ENCODE data around the gene ATXN10.

The ATXN10 gene

DNA sequence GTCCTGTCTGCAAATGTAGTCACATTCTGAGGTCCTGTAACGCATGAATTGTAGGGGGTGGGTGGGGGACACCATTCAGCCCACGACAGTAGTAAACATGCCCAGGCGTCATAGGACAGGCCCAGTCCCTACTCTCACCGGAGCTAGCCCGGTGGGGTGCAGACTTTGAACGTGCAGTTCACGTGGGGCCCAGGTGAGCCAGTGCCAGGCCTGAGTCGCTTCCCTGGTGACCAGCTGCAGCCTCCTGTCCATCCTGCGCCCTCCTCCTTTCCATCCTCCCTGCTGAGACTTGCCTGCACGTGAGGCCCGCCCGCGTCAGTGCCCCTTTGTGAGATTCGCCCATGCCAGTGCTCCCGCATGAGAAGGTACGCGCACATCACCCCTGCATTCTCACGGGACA lies 188.6 kb downstream of the ATXN10 start:
- no peak for DNase-seq (ENCODE audit: low spot score)

DNA sequence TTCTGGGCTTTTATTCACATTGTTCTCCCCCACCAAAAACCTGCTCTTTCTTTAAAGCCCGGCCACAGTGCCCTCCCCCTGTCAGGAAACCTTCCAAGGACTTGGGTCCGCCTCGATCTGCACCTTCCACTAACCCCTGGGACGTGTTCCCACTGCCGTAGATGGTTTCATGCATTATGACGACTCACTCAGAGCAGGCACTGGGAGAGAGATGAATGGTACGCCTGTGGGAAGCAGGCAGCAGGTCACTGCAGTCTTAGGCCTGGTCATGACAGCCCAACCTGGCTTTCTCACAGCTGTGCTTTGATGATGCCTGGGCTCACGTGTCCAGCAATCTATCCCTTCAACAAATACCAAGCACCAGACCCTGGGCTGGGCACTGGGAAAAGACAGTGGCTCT lies 189.6 kb downstream of the ATXN10 start:
- DNase-seq (ENCODE audit: low spot score): no peak

DNA sequence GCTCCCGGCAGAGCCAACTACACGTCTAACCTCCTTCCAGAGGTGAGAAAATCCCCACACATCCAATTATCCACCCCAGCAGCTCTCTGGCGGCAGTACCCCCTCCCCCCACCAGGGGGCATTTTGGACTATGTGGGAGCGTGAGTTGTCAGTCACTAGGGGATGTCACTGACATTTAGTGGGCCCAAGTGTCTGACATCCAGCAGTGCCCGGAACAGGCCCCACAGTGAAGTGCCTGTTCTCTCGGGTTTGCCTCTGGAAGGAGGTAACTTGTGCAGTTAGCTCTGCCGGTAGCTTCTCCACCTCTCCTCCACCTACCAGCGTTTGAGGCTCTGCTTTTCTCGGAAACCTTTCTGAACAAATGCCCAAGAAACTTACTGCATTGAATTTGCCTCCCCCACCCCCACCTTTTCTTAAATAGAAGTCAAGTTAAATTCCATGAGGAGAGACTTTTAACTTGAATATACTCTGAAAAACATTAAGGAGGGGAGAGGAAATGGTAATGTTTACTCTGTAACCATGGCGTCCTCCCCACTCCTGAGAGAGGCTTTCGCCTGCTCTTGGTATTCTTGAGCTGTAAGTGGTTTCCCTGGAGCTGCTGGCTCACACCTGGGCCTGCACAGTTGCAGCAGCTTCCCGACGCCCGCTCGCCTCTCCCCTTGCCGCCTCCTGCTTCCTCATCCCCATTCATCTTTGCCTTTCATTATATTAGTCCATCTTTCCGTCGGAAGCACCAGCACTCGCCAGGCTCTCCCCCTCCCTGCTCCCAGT lies 192.5 kb downstream of the ATXN10 start:
- peak; percentile 73 for DNase-seq (ENCODE audit: low spot score)

DNA sequence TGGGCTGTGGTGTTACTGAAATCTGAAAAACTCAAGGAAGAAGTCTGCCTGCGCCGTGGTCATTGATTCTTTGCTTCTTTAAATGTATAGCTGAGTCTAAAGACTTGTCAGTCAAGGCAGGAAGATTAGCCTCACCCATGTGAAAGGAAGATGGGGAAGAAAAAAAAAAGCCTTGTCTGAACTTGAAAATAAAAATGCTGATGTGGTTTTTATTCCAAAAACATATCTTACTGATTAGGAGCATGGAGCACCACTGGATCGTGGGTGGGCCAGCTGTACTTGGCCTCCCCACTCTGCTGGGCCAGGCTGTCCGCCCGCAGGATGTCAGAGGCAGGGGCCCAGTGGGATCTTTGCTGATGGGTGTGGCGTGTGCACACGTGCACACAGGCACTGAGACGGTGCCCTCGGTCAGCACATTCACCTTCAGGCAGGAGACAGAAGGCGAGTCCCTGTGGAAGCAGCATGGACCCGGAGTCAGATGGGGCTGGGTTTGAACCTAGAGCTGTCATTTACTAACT lies 193.4 kb downstream of the ATXN10 start:
- no peak for DNase-seq (ENCODE audit: low spot score)

DNA sequence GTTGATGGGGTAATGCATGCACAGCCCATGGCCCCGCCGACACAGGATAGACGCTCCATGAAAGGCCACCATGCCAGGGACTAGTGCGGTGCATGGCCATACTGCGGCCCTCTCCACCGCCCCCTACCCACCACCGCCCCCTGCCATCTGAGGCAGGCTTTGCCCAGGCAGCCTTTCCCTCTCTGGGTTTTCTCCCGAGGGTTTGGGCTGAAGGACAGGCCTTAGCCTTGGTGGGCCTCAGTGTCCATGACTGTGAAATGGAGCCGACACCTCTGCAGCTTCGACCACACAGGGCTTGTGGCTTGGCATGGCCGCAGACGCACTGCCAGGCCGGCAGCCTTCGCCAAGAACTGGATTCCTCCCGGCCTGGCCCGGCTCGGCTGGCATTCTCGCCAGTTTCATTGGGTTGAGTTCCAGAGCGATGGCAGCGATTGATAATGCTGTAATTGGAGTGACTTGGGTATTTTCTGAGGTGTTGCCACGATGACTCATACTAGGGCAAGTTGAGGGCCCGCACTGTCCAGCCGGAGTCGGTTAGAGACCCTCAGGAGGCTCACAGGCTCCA lies 194.0 kb downstream of the ATXN10 start:
- DNase-seq (ENCODE audit: low spot score): no peak

DNA sequence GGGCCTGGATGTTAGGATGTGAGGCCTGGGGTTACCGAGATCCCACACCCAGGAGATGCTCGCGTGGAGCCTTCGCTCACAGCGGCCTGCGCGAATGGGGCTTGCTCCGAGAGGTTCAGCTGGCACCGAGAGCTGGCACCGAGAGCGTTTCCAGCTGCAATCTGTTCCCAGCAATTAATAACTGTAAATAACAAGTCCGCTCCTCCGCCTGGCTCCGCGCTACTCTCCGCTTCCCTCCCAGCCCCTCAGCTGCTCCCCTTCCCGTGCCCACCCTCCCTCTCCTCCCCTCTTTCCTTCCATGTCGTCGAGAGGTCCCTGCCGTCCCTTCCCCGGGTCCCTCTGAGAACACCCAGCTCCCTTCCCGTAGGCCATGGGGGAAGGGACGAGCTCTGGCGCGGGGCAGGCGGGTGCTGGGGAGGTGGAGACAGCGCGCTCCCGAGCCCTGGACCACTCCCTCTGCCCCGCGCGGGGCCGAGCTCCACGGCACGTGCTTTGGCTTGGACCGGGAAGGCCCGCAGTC lies 194.6 kb downstream of the ATXN10 start:
- DNase-seq (ENCODE audit: low spot score): no peak

DNA sequence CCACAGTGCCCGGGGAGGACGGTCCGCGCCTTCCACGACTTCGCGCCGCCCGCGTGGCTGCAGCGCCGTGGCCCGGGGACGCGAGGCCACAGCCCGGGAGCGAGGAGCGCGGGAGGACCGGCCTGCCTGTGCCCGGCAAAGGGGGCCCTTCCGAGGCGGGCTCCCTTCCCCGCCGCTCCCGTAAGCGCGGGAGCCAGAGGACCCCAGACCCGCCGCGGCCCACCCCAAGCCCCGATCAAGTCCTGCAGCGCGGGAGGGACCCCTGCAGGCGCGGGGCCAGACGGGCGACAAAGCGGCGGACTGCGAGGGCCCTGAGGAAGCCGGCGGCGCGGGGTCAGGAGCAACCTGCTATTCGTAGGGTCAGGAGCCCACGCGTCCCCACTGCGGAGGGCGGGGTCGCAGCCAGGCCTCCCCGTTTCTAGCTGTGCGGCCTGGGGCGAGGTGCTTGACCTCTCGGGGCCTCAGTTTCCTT lies 195.0 kb downstream of the ATXN10 start:
- DNase-seq (ENCODE audit: low spot score): no peak

DNA sequence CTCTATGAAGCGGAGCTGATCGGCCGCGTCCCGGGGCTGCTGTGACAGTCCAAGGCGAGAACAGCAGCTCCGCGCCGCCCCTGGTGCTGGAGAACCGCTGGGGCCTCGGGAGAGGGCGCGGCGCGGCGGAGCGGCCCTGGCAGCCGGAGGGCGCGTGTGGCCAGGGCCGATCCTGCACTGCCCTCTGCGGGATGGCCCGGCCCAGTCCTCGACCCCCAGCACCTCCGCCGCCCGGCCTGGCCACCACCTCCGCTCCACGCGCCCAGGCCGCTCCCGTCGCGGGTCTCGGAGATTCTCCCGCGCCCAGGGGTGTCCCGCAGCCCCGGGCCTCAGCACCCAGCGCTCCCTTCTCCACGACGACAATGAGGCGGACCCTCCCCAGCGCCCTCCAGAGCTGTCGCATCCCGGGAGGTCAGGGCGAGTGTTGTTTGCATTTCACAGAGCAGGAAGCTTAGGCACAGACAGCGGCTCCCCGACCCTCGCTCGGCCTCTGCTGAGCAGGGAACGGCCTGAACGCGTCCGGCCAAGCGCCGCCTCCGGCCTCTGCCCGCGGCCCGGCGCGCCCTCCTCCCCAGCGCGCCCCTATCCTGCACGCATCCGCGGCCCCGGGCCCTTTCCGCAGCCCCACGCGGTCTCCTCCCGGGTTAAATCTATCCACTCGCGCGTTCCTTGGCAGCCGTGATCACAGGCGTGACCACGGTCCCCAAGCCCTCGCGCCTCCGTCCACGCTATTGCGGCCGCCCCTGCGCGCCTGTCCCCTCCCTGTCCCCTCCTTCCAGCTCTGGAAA lies 195.7 kb downstream of the ATXN10 start:
- no peak for DNase-seq (ENCODE audit: low spot score)

DNA sequence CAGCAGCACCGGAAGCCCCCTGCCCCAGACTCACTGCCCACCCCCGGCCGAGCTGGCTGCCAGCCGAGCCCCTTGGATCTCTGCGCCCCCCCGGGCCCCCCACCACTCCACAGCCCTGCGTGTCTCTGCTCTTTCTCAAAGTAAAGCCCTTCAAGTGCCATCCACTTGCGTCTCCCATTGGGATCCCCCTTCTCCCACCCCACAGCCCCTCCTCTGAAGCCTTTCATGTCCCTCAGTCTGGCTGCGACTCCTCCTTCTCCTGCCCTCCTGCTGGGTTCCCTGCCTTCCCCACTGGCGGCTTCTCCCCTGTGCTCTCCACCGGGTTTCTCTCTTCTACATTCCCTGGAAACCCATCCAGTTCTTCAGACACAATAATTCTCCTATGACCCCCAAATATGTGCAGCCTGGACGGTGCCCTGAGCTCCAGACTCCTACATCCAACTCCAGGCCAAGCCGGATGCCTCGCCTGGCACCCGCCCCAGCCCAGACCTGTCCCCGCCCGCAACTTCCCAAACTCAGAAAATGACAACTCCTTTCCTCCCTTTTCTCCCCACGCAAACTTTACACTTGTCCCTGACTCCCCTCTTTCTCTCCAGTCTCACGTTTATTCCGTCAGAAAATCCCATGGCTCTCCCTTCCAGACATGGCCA lies 196.4 kb downstream of the ATXN10 start:
- DNase-seq (ENCODE audit: low spot score): no peak

DNA sequence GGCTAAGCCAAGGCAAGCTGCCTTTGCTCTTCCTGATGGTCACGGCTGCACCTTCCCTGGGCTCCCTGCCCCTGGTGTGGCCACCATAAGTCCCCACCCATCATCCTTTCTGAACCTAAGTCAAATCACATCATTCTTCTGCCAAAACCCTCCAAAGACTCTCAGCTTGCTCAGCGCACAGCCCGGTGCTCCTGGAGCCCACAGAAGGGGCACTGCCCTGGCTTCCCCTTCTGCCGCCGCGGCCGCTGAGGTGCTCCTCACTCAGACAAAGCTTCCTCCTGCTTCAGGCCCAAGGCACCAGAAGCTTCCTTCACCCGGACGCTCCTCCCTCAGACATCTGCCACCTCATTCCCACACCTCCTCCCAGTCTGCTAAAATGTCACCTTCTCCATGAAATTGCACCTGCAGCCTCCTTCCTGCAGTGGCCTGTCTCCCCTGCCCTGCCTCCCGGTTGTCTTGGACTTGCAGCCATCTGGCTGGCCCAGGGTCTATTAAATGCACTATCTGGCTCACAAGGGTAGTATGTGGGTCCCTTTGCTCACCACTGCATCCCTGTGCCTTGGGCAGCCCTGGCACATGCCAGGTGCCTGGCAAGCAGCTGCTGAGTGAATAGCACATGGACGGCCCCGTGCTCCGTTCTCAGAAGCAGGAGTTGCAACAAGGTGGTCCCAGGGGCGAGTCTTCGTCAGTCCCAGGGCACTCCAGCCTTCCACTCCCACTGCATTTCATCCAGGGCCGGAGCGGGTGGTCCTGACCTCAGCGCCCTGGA lies 197.1 kb downstream of the ATXN10 start:
- DNase-seq (ENCODE audit: low spot score): no peak

DNA sequence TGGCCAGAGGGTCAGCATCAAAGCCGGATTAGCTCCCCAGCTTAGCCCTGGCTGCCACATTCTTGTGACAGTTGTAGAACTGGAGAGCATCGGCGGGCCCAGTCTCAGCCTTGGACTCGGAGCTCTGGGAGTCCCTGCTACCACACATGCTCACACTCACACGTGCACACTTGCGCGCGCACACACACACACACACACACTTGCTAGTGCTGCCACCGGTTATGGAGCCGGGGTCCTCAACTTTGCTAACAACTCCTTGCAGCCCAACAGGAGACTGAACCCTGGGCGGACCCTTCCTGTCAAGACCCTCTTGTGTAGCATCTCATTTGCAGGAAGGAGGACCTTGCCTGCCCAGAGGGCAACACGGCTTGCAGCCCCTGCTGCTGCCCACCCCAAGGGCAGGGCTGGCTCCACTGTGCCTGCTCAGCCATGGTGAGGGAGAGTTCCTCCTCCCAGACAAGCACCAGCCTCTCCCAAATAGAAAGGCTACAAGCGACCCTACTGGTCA lies 197.8 kb downstream of the ATXN10 start:
- DNase-seq (ENCODE audit: low spot score): no peak

DNA sequence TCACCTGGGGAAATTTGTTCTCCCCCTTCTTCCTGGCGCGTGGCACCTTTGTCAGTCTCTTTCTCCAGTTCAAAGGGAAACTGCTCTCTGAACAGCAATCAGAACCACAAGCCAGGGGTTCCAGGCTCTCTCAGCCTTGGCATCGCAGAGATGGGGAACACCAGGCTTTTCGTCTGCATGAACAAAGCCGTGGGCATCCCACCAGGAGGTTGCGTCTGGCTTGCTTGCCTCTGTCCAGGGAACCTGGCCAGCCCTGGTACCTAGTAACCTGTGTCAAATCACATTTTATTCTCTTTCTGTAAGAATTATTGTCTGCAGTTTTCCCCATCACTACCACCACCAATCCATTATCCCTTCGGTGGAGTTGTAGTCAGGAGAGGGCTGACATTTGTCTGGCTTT lies 198.4 kb downstream of the ATXN10 start:
- no peak for DNase-seq (ENCODE audit: low spot score)

DNA sequence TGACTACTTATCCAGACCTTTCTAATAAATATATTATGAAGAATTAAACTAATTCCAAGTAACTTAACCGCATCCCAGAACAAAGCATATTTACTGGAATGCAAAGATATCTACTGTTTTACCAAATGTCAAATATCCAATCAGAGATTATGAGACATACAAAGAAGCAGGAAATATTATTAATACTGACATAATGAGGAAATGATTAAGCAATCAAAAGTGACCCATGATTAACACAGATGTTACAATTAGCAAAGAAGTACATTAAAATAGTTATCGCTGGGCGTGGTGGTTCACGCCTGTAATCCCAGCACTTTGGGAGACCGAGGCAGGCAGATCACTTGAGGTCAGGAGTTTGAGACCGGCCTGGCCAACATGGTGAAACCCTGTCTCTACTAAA lies 200.1 kb downstream of the ATXN10 start:
- no peak for DNase-seq (ENCODE audit: low spot score)

DNA sequence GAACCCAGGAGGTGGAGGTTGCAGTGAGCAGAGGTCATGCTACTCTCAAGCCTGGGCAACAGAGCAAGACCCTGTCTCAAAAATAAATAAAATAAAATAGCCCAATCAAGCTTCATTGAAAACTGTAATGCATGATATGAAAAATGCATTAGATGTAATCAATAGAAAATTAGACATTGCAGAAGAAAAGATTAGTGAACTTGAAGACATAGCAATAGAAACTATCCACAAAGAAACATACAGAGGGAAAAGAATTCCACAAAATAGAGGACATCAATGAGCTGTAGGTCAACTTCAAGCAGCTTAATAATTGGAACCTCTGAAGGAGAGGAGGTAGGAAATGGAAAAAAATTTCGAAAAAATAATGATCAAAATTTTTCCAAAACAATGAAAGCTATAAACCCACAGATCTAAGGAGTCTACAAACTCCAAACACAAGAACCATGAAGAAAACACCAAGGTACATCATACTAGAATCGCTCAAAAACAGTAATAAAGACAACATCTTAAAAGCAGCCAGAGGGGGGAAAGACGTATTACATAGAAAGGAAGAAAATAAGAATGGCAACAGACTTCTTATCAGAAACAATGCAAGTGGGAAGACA lies 201.1 kb downstream of the ATXN10 start:
- no peak for DNase-seq (ENCODE audit: low spot score)

DNA sequence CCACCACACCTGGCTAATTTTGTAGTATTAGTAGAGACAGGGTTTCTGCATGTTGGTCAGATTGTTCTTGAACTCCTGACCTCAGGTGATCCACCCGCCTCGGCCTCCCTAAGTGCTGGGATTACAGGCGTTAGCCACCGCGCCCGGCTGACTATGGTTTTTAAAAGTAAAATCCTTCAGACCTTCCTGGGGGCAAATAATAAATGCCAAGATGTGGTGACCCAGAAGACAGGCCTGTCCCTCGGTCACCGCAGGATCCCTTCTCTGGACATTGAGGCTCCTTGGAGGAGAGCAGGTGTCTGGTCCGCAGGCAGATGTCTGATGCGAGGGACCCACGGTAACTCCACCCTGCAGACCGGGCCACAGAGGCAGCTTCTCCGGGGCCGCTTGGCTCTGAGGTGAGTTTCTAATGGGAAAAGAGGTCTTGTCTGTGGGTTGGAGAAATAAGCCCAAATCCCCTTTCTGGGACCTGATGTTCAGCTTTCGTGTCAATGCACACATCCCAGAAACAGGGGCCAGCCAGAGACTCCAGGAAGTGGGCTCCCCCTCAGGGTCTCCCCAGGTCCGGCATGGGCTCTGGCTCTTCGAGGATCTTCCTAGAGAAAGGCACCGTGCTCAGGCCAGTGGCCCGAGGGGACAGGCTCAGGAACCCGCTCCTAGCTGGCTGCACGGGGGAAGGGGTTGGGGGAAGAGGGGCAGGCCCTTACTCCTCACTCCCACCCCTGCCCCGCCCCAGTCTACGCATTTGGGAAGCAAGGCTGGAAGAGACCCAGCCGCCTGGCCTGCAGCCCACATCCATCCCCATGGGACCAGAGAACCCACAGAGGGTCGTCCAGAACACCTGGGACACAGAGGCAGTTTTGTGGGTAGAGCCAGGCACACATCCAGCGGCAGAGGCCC lies 204.8 kb downstream of the ATXN10 start:
- DNase-seq (ENCODE audit: low spot score): no peak

DNA sequence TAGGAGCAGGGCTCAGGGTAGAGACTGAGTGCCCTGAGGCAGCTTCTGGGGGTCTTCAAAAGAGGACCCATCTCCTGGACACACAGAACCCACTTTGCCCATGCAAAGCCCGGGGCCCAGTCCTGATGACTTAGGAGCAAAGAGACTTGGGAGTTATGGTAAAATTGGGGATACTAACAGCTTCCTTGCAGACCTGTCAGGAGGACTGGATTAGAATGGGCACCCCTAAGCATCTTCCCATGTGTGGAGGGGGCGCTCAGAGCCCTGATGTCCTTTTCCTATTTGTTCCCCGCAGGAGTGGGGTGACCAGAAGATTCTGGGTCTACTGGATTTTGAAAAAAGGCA lies 205.4 kb downstream of the ATXN10 start:
- DNase-seq (ENCODE audit: low spot score): no peak

DNA sequence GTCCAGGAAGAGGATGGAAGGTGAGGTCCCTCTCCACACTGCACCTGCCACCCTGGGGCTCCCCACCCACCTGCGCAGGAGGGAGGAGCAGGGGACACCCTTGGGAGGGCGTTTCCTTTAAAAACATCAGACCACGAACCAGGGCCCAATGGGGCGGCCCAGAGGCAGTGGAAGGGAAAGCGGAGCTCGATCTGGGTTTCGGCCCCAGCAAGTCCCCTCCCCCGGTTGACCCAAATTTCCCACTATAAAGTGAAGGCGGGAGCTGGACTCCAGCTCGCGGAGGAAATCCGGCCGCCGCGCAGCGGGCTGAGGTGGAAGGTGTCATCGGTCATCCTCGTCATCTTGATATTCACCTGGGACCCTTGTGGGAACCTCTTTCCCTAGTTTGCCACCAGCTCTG lies 206.0 kb downstream of the ATXN10 start:
- no peak for DNase-seq (ENCODE audit: low spot score)

DNA sequence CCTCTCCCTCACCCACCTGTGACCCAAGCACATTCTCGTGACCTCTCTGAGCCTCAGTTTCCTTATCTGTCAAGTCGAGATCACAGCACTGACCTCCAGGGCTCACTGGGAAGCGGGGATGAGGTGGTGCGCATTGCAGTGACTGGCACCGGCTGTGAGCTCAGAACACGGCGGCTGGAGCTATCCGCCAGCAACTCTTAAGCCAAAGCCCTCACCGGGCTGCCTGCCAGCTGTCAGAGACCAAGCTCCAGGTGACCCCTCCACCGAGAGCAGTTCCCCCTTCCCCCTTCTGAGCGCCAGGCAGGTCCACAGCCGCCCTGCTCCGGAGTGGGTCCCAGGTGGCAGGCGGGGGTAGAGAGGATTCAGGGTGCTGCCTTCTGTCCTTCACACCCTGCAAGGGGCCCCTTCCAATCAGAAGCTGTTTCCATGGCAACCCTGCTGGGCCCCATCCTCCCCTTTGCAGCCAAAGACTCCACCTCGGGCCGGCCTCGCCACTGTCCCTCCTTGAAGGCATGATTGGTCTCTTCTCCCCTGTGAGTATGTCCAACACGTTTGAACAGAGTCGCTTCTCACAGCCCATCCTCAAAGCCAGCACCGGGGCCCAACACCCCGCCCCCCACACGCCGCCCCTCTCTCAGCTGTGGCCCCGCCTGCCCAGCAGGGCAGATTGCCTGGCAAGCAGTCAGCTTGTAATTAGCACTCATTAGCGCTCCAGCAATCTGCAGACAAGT lies 206.6 kb downstream of the ATXN10 start:
- no peak for DNase-seq (ENCODE audit: low spot score)

DNA sequence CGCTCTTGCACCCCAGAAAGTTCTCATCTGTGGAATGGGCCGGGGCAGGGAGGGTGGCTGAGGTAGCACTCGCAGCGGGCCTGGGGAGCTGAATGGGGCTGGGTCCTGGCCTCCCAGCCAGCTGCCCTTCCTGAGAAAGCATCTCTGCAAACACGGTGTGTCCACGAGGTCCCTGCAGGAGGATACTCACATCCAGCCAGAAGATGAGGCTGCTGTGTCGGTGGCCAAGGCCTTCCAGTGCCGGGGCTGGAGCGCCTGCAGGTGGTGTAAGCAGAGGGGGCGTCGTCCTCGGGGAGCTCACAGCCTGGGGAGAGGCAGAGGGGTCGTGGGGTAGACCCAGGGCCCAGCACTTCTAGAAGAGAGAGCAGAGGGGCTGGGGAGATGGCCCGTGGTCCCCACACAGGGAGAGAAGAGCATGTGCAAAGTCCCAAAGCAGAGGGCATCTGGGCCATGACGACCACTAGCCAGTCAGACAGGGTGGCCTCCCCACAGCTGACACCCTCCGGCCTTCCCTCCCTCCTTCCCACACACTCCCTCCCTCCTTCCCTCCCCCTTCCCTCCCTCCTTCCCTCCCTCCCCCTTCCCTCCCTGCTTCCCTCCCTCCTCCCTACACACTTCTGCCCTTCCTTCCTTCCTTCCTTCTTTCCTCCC lies 207.4 kb downstream of the ATXN10 start:
- no peak for DNase-seq (ENCODE audit: low spot score)
